ENCODE data around the gene TNPO2. TPM values are rescaled to one million over a fixed set of nuclear protein-coding genes. Genes with fewer than 3 reads are reported as not detected.
"Not testable (repeated sequence)": the region's sequence is repeated elsewhere in the genome, so short reads cannot be mapped to it uniquely, and the experiment has no call there.

TNPO2 gene
- total RNA-seq, 1 experiment from 2014 or later = 9.3 TPM

DNA sequence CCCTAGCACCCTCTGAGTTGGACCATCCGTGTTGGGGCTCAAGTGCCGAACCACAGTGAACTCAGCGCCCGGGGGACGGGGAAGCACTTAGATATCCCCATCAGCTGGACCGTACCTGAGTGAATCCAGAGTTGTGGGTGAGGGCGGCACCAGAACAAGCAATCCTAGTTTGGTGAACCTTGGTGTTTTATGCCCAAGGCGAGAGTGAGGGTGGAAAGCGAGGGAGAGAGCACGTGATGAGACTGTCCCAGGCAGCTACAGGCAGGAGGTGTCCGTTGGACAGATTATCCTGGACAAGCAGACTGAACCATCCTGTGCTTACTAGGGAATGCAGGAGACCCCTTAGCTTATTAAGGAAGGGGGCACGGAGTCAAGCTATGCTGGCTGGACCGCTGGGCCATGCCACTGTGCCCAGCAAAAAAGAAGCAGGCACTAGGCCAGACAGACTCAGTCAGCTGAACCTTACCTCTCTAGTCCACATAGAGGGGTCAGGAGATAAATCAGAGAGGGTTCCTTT lies 14.2 kb upstream of the TNPO2 start:
- DNase-seq (ENCODE audit: low spot score) = no peak

DNA sequence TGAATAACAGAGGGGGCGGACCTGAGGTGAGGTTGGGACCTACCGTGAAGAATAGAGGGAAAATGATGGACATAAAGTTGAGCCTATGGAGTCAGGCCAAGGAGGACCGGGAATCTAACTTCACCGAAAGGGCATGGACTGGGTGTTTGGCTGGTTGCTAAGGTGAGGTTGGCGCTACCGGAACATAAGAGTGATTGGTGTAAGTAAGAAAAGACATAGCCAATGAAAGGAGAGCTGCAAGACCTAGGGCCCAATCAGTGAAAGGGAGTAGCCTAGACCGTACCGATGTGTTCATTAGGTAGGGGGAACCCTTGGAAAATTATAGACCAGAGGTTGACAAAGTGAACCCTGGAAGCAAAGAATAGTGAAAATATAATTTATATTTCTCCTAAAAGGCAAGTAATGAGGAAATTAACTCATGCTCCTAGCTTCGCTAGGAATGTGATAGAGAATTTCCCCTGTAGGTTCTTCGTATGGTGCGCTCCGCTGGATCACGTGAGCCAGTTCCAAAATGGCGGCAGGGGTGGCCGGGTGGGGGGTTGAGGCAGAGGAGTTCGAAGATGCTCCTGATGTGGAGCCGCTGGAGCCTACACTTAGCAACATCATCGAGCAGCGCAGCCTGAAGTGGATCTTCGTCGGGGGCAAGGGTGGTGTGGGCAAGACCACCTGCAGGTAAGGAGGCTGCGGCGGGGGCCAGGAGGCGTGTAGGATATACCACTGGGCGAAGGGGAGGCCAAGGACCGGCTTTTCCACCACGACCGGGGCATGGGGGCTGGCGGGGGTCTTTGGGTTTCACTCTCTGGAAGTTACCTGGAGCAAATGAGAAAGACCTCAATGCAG lies 13.5 kb upstream of the TNPO2 start, which contains the start of gene GET3:
GET3 (plus strand) TSS at position 503 of the 840 bp plus-strand sequence; CDS start at position 512, 9 bp downstream.
- DNase-seq (ENCODE audit: low spot score) = peak; percentile 100

DNA sequence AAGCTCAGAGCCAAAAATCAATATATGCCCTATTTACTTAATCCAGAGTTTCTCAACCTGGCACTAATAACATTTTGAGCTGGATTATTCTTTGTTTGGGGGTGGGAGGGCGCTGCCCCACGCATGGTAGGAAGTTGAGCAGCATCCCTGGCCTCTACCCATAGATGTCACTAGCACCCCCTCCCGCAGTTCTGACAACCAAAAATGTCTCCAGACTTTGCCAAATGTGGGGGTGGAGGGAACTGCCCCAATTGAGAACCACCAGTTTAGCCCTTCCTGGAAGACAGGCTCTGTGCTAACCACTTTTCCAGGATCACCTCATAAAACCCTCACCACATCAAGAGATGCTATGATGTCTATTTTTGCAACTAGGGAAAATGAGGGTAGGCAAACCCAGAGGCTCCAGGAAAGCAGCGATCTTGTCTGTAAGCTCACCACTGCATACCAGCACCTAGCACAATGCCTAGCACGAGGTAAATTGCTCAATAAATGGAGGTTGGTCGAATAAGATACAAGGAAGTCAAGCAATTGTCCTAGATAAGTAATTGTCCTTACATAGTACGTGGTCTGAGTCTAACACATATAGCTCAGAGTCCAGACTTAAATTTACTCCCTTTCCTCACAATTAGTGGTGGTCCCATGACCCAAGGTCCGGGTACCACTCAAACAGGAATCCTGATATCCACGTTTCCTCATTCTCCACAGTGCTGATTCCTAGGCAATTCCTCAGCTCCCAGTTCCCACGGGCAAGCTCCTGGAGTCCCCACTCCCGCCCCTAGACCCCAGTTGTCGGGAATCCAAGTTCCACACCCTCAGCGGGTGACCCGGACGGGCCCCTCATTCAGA lies 9.9 kb upstream of the TNPO2 start:
- peak; percentile 42 for DNase-seq (ENCODE audit: low spot score)

DNA sequence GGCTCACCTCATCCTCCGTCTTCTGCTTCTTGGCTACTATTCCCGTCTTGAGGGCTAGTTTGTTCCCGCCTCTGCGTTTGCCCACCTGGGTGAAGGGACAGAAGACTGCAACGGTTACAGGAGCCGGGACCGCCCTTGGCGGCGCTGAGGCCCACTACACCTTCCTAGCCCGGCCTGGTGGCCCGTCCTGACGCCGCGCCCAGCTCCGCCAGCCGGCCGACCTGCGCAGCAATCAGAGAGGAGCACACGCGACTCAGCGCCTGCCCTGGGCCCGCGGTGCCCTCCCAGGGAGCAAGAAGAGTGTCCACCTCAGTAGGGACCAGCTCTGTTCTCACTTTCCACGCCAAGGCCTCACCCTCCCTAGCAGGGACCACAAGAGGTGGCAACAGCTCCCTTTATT lies 7.6 kb upstream of the TNPO2 start:
- DNase-seq (ENCODE audit: low spot score) = no peak

DNA sequence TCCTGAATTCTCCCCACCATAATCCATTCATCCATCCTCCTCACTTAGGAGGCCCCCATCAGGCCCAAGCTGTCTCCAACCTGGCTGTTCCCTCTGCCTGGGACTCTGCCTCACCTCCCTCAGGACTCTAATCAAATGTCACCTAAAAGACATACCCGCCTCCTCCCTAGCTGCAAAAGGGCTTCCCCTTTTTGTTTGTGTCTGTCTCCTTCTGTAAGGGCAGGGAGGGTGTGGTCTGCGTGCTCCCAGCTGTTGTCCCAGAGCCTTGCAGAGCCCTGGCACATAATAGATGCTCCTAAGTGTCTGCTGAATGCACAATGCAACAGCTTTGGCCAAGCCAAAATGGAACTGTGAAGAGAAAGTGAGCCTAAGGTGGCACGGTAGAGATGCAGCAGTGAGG lies 6.3 kb upstream of the TNPO2 start:
- no peak for DNase-seq (ENCODE audit: low spot score)

DNA sequence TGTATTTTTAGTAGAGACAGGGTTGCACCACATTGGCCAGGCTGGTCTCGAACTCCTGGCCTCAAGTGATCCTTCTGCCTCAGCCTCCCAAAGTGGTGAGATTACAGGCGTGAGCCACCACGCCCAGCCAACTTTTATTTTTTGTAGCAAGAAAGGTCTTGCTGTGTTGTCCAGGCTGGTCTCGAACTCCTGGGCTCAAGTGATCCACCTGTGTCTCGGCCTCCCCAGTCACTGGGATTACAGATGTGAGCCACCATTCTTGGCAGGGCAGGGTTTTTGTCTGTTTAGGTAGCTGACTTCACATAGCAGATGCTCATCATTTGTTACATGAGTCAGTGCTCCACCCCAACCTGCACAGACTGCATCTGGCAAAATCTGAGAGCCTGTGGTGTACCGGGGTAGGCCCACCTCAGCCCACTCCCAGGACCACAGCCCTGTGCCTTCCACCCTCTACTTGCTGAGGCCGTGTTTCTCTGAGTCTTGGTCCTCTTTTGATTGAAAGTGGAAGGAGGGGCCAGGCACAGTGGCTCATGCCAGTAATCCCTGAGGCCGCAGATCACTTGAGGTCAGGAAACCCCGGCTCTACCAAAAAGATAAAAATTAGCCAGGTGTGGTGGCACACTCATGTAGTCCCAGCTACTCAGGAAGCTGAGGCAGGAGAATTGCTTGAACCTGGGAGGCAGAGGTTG lies 4.2 kb upstream of the TNPO2 start:
- DNase-seq (ENCODE audit: low spot score) = no peak

DNA sequence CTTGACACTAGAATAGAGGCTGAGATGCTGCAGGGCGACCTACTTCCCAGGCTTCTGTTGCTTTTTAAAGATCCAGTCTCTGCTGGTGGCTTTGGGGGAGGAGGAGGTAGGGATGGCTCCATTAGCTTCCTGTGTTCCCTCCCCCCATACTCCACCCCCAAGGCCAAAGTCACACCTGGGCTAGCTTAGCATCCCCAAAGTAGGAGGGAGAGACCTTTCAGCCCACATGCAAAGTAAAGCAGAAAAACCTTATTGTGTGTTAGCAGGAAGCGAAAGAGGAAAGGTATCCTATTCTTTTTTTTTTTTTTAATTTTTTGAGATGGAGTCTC lies 3.2 kb upstream of the TNPO2 start:
- no peak for DNase-seq (ENCODE audit: low spot score)

DNA sequence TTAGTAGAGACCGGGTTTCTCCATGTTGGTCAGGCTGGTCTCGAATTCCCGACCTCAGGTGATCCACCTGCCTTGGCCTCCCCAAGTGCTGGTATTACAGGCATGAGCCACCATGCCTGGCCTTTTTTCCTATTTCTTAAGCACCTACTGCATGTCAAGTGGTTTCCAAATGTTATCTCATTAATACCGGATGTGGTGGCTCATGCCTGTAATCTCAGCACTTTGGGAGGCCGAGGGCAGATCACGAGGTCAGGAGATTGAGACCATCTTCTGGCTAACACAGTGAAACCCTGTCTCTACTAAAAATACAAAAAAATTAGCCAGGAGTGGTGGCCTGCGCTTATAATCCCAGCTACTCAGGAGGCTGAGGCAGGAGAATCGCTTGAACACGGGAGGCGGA lies 1.9 kb upstream of the TNPO2 start:
- not testable (repeated sequence) for DNase-seq (ENCODE audit: low spot score)

DNA sequence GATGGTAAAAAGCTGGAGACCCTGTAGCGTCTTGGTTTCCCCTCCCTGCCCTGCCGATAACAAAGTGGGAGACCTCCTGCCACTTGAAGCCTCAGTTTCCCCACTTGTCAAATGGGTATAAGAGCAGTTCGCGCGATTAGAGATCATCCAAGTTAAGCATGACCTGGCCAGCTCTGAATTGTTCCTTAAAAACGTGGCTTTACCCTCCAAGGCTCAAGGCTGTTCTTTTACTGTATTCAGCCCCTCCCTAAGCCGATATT lies 421 bp downstream of the TNPO2 start:
- no peak for DNase-seq (ENCODE audit: low spot score)

DNA sequence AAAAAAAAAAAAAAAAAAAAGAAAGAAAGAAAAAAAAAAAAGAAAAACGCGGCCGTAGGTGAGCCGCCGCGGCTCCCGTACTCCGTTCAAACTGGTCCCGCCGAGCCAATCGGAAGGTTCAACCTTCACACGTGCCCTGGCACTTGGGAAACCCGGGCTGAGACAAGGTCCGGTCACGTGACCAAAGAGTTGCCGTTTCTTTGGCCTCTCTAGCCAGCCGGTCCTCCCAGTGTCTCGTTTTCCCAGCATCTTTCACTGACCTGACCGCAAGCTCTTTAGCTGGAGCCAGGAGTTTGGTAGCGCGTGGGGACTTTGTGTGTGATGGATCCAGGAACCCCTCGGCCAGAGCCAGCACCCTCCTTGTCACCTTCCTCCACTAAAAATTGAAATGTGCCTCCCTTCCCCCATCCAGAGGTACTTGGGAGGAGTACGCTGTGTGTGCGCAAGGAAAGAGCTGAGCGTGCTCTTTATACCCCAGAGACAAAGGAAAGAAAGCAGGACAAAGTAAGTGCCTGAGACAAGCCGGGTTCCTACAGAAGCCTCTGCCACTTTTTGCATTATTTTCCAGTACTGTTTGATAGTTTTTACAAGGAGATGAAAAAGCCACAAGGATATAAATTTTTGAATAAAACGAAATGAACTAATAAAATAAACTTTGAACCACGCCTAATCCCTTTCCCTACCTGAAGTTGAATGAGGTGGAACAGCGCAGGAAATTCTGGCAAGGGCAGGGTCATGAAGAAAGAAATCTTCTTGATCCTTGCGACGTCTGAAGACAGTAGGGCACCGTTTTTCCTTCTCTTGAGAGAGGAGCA lies 959 bp downstream of the TNPO2 start:
- DNase-seq (ENCODE audit: low spot score) = peak; percentile 99

DNA sequence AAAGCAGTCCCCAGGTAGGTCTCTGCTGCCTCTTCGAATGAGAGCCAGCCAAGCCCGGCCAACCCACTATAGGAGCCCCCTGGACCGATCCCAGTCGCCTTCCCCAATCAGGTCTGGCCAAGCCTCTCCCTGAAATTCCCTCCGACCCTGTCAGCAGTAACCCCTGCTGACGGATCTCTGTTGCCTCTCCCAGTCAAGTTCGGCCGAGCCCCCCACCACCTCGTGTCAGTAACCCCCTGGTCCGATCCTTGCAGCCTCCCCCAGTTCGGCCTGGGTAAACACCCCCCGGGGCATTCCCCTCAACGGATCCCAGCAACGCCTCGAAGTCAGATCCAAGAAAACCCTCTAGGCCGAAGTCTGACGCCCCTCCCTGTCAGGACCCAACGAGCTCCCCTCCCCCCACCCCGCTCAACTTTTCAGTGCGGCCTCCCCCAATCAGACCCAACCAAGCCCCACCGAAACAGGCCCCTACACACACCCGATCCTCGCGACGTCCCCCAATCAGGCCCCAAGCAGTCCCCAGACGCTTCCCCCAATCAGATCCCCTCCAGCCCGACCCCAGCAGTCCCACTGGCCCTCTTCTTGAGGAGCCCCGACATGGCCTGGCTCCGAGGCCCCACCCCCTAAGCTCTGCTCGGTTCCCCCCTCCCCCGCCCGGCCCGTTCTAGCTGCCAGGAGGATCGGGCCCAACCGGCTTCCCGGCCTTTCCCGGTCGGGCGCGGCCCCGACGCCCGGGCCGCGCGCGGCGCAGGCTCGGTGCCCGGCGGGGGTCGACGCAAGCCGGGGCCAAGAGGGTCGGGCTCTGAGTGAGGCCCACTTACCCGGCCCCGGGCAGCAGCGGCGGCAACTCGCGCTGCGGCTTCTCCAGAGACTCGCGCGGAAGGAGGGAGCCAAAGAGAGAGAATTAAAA lies 1.8 kb downstream of the TNPO2 start:
- DNase-seq (ENCODE audit: low spot score) = peak; percentile 46

DNA sequence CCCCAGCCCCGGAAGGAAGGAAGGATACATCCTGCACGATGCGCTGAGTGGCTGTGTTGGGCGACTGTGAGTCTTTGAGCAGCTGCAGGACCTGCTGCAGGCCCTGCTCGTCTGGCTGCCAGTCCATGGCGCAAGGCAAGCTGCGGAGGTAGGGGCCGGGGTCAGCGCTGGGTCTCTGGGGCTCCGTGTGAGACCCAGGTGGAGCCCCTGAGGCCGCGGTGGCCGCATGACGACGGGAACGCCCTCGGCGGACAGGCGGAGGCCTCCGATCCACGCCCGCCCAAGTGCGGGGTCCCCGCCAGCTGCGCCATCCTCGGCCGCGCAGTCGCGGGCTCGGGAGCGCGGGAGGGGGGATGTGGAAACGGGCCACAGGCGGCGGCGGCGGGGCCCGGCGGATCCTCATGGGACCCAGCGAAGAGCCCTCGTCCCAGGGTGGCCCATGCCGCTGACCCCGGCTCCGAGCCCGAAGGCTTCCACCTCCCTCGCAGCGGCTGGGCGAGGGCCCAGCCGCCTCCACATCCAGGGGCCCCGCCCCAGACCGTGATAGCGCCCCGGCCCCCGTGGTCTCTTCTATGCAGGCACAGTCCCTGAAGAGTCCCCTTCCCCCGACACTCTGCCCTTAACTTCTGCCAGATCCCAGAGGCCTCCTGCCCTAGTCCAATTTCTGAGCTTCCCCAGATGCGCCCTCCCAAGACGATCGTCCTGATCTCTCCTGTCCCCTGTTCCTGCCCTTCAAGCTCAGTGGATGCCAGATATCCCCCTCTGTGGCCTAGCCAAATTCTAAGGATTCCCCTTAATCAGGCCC lies 2.7 kb downstream of the TNPO2 start:
- DNase-seq (ENCODE audit: low spot score) = no peak

DNA sequence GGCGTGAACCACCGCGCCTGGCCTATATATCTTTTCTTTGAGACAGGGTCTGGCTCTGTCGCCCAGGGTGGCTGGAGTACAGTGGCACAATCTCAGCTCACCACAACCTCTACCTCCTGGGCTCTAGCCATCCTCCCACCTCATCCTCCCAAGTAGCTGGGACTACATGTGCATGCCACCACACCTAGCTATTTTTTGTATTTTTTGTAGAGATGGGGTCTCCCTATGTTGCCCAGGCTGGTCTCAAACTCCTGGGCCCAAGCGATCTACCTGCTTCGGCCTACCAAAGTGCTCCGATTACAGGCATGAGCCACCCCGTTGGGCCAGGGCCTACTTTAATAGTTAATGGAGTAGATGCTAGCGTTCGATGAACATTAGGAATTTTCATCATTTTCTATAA lies 3.4 kb downstream of the TNPO2 start:
- no peak for DNase-seq (ENCODE audit: low spot score)

DNA sequence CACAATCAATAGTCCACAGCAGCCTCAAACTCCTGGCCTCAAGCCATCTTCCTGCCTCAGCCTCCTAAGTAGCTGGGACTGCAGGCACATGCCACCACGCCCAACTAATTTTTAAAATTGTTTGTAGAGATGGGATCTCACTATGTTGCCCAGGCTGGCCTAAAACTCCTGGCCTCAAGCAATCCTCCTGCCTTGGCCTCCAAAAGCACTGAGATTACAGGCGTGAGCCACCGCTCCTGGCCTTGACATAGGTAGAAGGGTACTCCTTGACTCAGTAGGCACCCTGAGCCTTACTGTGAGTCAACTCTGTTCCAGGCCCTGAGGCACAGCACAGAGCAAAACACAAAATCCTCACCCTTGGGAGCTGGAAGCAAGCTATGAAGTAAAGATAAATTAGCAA lies 7.8 kb downstream of the TNPO2 start:
- DNase-seq (ENCODE audit: low spot score) = no peak

DNA sequence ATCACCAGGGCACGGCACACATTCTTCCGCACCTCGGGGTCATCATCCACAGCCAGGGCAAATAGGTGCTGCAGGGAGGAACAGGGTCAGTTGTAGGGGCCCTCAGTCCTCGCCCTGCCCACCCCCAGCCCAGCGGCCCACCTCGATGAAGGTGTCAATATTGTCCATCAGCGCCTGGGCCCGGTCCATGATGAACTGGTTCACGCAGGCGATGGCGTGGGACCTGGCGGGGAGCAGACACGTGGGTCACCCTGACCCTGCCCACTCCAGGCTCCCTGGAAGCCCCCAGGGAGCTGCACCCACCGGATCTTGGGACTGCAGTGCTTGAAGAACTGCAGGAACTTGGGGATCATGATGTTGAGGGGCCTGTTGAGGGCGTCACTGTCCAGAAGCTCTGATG lies 8.6 kb downstream of the TNPO2 start:
- no peak for DNase-seq (ENCODE audit: low spot score)

DNA sequence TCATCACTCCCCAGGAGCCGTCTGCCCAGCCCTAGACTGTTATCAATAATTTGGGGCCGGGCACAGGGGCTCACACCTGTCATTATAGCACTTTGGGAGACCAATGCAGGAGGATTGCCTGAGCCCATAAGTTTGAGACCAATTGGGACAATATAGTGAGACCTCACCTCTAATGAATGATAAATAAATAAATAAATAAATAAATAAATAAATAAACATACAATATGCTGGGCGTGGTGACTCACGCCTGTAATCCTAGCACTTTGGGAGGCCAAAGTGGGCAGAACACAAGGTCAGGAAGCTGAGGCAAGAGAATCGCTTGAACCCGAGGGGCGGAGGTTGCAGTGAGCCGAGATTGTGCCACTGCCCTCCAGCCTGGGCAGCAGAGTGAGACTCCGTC lies 10.4 kb downstream of the TNPO2 start:
- DNase-seq (ENCODE audit: low spot score) = not testable (repeated sequence)

DNA sequence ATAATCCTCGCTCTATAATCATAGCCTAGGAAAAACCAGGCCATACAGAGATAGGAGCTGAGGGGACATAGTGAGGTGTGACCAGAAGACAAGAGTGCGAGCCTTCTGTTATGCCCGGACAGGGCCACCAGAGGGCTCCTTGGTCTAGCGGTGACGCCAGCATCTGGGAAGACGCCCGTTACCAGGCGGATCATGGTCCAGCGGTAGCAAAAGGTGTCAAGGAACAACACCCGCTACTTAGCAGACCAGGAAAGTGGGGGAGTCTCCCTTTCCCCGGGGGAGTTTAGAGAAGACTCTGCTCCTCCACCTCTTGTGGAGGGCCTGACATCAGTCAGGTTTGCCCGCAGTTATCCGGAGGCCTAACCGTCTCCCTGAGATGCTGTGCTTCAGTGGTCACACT lies 11.7 kb downstream of the TNPO2 start:
- not testable (repeated sequence) for DNase-seq (ENCODE audit: low spot score)

DNA sequence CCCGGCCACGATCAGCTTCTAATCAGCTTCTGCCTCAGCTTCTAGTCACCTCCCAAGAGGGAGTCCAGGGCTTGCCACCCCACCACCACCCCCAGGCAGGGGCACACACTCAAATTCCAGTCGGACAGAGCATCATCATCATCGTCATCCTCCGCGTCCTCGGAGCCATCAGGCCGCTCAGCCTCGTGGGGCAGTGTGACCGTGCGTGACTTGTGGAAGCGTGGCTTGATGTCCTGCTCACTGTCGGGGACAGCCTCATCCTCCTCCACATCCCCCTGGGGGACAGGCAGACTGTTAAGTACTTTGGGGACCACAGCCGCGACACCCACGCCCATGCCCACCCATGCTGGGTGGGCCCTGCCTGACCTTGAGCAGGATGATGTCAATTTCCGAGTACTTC lies 12.5 kb downstream of the TNPO2 start:
- DNase-seq (ENCODE audit: low spot score) = no peak

DNA sequence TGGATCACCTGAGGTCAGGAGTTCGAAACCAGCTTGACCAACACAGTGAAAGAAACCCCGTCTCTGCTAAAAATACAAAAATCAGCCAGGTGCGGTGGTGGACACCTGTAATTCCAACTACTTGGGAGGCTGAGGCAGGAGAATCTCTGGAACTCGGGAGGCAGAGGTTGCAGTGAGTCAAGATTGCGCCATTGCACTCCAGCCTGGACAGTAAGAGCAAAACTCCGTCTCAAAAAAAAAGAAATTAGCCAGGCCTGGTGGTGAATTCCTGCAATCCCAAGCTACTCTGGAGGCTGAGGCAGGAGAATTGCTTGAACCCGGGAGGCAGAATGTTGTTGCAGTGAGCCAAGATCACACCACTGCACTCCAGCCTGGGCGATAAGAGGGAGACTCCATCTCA lies 15.1 kb downstream of the TNPO2 start:
- no peak for DNase-seq (ENCODE audit: low spot score)

DNA sequence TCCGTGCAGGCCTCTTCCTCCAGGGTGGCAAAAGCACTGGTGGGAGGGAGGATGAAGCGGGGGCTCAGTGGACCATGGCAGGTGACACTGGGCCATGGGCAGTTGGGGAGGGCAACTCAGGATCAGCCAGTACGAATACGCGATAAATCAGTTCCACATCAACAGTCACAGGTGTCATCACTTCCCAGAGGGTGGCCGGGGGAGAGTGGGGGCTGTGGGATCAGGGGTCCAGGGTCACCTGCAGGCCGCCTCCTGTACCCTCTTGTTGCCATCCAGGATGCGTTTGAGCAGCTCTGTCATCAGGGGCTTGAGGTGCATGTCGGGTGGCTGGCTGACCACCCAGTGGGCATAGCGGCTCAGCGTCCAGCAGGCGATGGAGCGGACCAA lies 17.4 kb downstream of the TNPO2 start:
- DNase-seq (ENCODE audit: low spot score) = no peak
